GM04504 (cell line): ENCODE data around the gene PTPRE.
A peak's percentile ranks its signal among the peaks of the same experiment; 100 is the strongest.
"Not testable (repeated sequence)": the region's sequence is repeated elsewhere in the genome, so short reads cannot be mapped to it uniquely, and the experiment has no call there.

ENCODE experiments used
- DNase-seq: peaks from one replicate; pipeline ENCODE4 v3.0.0-alpha.2; 2012; ENCODE audit warnings: low read depth

Gene PTPRE

DNA sequence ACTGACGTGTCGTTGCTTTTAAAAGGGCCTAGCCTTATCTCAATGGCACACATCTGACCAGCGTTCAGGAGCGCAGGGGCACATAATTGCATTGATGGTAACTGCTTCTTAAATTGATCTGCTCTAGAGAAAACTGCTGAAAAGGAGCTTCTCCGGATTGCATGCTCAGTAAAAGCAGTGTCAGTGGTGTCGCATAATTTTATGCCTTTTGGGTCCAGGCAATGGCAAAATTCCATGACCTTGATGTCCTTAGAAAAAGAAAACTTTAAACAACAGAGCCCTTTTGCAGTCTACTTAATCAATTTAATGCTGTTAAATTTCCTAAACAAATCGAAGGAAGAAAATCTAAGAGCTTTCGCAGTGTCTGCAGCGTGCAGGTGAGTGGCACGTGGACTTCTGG lies 75.7 kb downstream of the PTPRE start:
- DNase-seq = no peak

DNA sequence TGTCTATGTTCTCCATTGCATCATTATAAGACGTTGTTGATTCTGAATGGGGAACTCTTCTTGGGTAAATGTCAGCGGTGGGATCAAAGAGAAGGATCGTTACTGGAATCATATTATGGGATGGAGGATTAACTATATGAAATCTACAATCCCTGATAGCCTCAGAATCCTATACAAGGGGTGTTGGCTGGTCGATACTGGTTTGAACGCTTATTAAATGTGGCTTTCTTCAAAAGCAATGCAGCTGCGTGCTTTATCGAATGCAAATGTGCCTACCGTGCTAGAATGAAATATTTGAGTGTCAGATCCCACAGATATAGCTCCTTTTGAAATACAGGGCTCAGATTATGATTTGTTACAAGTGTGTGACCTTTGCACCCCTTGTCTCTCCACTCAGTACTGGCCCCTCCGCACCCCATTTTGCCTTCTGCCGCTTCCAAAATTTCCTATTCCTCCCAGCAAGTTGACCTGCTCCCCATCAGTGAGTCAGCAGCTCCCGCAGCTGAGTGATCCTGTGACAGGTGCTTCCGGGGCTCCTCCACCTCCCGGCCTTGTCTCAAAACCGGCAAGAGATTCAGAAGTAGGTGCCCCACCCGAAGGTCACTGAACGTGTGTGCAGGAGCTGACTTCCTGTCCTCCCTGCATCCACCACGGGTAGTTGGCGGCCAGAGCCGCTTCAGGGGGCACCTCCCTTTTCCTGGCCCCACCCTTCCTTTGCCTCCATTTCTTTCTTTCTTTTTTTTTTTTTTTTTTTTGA lies 76.6 kb downstream of the PTPRE start:
- no peak for DNase-seq

DNA sequence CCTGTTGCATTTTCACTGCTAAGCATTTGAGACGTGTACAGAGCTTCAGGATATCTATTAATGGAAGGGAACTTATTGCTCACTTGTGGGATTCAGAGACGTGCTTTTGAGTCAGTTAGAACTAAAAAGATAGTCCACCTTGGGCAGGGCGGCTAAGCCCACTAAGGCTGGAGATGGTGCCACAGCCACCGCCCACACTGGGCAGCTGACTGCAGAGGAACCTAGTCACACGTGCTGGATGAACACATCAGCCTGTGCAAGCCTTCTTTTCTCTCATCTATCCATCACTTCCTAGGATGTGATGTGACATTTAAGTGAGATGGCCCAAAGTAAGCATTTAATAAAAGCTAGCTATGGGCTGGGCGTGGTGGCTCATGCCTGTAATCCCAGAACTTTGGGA lies 78.0 kb downstream of the PTPRE start:
- no peak for DNase-seq

DNA sequence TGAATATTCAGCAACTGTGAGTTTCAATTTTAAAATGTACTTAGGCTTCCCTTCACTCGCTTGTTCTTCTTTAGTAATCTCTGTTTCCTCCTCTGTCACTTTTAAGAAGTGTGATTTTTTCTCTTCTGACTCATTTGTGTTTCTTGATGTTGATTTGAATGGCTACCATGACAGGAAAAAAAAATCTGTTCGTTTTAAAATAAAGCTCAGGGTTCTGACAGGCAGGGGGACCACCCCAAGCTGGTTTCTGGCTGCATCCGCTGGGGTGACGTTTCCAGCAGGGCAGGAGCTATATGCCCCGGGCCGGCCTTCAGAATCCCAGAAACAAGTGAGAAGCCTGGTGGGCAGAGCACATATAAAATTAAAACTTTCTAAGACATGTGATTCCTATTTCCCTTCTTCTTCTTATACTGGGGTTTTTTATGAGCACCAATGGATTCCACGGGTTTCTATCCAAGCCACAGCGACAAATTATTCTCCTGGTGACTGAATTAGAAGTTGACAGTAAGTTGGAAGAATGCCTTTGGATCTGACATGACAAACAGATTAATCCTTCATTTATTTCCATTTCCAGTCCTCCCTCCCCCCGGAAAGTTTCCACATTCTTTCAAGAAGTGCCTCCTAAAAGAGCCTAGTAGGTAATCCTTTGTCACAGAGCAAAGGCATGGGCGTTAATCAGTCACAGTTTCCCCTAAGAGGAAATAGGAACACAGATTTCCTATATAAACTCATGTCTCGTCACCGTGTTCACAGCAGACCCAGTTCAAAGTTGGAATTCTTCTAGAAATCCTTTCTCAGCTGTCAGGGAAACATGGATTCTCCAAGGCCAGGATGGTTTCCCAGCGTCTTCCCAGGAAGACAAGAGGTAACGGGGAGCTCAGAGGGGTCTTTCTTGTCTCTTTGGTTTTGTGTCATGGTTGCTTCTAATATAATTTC lies 79.9 kb downstream of the PTPRE start:
- DNase-seq = peak; percentile 29

DNA sequence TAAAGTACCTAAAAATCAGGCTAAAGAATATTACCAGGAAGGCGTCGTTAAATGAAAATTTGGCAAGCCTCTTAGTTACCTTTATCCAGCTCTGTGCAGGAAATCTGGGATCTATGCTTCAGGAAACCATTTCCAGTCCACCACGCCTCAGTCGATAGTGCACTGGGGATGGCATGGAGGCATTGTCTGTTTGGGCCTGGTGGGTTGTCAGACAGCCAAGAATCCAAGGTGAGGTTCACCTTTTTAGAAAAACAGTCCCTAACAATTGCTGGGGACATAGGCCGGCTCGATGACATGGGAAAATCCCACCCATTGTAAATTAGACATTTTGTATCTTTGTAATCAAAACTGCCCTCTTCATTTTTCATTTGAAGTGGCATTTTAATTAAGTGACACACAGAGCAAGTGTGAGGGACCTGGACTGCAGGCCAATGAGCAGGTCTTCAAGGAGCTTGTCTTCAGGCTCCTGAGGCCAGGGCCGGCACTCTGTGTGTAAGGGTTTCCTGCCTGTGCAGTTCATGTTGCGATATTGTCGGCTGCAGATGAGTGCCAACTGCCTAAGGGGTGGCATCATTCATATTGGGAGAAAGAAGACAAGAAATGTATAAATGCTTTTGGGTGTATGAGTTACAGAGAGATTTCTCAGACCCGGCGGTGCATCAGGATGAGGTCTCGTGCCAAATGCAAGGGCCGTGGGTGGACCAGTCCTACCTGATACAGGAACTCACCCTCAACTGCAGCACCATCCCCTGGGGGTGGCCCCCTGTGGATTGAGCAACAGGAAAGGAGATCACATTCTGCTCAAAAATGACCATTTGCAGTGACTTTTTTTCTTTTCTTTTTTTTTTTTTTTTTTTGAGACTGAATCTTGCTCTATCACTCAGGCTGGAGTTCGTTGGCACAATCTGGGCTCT lies 80.8 kb downstream of the PTPRE start:
- DNase-seq = no peak

DNA sequence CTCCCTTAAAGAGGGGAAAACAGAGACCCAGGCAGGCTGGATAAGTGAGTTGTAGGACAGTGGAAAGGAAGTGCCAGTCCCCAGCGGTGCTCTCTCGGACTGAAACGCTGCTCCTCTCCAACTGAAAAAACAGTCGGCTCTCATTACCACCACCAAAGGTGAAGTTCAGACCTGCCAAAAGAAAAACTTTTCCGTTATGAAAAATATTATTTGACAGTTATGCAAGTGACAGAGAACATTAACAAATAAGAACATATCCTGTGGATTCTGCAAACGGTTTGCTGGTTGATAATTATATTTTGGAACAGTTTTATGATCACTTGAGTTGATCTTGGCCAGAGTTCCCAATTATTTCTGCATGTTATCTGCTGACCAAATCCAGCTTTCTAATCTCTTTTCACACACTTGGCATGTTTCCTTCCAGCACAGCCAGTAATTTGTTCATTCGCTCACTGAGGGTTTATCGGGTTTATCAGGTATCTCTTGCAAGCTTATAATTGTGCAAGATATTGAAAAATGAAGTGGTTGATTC lies 82.6 kb downstream of the PTPRE start:
- DNase-seq = no peak

DNA sequence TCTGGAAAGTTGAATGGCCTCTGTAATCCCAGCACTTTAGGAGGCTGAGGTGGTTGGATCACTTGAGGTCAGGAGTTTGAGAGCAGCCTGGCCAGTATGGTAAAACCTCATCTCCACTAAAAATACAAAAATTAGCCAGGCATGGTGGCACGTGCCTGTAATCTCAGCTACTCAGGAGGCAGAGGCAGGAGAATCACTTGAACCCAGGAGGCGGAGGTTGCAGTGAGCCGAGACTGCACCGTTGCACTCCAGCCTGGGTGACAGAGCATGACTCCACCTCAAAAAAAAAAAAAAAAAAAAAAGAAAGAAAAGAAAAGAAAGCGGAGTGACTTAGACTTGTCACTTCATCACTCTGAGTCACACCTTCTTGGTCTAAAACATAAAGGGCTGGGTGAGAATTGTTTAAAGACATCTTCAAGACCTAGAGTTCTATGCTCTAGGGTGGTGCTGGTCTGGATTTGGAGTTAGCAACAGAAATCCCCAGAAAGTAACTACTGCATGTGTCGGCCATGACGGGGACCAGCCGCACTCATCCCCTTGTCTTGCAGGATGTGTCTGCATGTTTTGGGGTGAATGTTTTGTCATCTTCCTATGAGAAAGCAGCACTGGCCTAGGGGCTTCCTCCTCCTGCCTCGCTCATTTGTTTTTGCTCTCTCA lies 83.4 kb downstream of the PTPRE start:
- DNase-seq = not testable (repeated sequence)

DNA sequence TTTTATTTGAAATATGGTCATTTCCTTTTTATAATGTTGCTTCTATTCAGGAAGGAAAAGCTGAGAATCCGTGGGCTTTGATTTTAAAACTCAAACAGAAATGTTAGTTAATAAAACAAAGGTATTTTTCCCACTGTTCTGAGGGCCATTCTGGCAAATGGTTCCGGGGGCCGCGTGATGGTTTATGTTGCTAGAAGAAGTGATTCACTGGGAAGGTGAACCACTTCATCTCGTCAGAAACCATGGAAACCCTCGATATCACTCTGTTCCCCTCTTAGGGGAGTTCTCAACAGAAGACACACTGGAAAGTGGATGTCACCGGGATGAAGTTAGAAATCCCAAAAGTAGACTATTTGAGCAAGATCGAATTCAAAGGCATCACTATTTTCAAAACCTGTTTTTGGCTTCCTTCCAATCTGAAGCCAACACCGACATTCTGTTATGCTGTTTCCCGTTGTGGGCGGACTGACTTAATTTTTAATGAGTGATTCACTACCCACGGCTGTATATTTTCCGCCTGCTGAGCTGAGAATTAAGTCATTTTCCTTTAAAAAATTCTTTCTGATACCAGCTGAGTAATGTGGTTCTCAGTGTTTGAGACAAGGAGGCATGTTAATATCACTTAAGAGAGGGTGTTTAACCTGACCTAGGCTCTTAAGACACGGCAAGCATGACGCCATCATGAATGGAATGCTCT lies 84.1 kb downstream of the PTPRE start:
- DNase-seq = peak; percentile 44

DNA sequence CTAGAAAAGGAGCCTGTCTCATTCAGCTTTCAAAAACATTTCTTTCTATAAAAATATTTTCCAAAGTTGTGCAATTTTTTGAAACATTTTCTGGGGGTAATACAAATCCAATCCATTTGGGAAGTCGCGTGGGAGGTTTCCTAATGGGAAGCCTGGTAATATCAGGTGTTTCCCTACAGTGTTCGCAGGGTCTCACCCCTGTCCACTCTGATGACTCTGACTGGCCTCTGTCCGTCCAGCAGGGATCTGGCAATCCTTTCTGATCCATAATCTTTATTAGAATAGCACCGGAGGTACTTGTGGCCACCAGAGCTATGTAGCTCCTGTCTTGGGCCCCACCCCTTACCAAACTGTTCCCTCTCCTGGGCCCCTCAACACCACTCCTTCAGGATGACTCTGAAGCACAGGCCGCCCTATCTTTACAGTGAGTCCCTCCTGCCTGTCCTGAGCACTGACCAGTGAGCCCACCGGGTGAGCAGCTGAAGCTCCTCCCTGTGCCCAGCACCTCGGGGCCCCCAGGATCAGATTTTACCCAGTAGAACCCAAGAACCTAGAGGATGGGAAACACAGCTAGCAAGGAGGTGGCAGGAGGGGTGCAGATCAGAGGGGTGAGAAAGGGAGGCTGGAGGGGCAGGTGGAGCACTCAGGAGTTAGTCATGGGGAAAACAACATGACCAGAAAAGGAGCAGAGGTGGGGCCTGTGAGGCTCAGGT lies 84.8 kb downstream of the PTPRE start:
- DNase-seq = no peak

DNA sequence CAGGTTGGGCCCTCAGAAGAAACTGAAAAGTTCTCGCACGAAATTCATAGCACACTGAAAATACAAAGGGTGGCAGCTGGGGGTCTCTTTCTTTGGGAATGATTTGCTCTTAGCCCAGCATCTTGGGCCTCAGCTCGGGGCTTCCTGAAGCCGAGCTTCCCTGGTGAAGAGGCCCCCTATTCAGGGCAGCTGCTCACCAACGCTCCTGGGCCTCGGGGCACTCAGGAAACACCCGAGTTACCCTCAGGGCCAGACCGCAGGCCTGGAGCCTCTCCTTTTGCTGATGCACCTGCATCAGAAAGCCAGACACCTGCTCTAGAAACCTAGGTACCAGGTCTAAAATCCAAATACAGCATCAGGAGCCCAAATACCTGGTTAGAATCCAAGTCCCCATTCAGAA lies 85.5 kb downstream of the PTPRE start:
- no peak for DNase-seq

DNA sequence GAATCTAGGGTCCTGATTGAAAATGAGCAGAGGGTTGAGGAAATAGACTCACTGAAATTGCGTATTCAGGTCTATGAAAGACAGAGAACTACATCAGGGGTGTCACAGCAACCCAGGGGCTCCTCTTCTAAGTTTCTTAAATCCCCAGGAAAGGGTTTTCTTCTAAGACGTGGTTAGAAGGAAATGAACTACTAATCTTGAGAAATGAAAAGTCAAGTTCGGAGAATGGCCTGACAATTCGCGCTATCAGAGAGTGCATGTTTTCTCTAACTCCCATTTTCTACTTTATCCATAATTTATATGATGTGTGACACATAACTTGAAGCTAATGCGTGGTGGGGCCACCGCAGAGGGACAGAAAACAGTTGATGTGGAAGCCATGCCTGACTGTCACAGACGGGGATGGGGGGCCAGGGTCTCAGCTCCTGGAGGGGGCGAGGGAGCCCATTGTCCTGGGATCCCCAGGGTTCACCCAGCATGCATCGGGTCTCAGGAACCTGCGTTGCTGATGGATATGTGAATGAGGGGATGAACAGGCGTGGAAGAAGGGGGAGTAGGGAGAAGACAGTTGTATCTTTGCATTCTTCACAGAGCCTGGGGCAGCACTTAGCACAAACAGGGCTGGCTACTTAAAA lies 86.3 kb downstream of the PTPRE start:
- DNase-seq = no peak

DNA sequence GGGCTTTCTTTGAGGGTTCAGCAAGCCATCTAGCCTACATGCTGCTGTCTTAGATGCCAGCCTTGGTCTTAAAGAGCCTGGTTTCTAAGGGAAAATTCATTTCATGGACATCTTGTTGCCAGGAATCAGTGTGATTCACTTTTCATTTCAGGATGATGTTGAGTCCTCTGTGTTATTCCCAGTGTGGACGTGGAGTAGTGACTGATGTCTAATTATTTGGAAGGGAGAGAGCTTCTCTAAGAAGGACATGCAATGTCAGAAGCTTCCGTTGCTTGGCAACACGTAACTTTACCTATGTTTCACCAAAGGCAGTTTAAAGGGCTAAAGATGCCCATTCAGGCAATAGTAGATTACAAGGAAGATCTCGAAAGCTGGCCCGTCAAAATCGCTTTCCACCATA lies 89.0 kb downstream of the PTPRE start:
- no peak for DNase-seq

DNA sequence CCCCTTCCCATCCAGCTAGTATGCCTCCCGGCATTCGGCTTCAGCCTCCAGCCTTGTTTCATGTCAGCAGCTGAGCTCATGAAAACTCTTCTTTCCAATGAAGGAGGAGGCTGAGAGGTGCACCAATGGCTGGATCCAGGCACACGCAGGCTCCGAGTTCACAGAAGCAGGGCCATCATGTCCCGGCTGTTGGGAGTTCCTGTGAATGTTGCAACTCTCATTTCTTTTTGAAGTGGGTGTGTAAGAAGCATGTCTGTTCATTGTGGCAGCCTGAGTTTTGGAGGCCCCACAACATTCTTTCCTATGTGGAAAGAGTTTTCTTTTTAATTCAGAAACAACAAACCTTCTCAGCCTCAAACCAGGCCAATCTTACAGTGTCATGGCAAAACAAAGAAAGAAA lies 89.7 kb downstream of the PTPRE start:
- no peak for DNase-seq

DNA sequence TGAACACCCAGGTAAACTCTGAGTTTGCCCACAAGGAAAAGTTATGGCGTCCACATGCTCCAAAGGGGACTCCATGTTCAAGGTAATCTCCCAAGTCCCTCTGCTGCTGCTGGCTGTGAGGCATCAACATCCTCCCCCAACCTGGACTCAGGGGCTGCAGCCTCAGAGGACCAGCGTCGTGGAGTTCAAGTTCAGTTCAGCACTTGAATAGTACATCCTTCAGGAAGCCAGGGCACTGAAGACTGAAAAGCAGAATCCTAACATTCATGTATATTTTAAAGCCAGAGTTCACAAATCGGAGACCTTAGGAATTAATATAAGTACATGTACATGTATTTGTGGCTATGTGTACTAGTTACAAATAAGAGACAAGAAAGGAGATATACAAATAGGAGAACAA lies 90.4 kb downstream of the PTPRE start:
- no peak for DNase-seq

DNA sequence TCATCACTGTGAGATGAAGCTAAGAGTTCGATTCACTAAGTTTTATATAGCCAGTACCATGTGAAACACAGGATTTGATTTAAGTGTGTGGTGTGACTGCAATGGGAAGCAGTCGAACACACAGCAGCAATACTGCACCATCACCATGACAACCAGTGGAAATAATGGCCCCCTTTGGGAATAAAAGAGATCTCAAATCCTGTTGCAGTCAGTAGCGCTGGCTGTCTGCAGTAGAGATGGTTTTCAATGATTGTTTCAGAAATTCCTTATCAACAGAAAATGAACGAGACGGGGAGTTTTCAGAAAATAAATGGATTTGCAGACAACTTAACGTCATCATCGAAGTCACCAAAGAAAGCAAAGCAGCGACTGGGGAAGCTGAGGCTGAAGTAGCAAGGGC lies 91.0 kb downstream of the PTPRE start:
- no peak for DNase-seq

DNA sequence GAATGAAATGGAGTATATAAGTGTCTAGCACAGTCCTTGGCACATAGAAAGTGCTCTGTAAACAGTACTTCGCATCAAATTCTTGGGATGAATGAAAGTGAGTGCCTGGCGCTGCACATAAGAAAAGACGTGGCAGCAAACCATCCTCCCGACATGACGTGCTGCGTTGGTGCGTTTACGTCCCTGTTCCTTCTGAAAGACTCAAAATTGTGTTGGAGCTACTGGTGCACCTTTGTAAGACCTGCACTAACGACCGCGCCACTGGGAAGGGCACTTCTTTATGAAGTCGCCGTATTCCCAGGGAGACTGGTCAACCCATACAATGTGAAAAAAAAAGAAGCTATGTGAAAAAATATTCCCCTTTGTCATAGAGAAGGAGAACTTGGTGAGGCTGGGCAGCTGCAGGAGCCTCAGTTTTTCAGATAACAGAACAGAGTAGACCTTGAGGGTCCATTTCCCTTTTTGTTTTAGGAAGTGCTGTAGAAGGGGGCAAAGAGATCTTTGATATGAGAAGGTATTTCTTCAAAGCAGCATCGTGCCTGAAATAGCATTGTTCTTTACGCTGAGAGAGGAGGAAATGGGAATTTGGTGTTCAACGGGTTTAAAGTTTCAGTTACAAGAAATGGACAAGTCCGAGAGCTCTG lies 91.7 kb downstream of the PTPRE start:
- DNase-seq = no peak

DNA sequence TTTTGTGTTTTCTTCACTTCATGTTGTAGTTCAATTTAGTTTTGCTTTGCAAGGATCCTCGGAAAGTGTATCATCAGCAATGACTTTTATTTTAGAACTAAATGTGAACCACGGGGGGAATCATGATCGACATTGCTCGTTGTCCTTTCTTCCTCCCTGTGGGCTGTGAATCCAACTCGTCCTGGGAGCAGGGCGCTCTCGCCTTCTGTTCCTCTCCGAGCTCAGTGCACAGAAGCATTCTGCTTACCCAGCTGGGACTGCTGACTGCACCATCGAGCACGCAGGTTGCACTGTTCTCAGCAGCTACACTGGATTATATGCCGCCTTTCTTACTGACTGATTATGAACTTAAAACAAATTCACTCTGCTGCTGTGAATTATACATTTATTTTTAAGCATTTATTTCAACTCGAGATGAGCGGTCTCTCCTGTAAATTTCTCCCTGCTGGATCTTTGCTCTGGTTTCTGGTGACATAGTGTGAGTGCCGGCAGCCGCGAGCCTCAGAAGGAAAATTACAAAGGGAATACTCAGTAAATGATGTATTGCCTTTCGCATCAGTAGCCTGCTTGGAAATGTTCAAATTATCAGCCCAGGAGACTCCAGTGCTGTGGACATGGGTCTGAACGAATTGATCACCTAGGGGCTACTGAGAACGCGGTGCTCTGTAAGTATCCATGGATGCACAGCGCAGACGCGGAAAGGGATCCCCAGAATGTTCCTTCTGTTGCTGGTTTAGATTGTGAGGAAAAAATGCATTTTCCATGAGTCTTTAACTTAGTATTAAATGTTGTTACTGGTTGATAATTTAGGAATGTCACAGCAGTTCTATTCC lies 92.6 kb downstream of the PTPRE start:
- no peak for DNase-seq
